GM03348 (cell line): ENCODE data around the gene TRDN.
"Not testable (repeated sequence)": the region's sequence is repeated elsewhere in the genome, so short reads cannot be mapped to it uniquely, and the experiment has no call there.

Experiments
- DNase-seq: peaks from one replicate; pipeline ENCODE4 v3.0.0; 2012; ENCODE audit warnings: low spot score

The TRDN gene

GRCh38 chr6:123404975-123405374, 231.8 kb downstream of the TRDN start:
- DNase-seq: no peak

DNA sequence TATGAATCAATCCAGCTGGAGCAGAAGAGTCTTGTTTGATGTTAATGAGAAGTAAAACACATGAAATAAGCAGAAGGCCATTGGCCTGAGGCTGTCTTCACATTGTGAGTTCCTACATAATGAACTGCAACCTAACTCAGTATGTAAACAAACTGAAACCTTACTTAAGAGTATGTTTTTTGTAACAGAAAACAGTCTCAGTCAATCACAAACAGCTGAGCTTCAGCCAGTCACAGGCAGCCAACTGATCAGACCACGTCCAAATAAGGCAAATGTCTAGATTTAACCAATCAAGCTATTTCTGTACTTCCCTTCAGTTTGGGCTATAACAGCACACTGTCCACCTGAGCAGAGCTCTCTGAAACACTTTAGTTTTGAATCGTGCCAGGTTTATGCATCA, 234.7 kb downstream of the TRDN start:
- DNase-seq: no peak

DNA sequence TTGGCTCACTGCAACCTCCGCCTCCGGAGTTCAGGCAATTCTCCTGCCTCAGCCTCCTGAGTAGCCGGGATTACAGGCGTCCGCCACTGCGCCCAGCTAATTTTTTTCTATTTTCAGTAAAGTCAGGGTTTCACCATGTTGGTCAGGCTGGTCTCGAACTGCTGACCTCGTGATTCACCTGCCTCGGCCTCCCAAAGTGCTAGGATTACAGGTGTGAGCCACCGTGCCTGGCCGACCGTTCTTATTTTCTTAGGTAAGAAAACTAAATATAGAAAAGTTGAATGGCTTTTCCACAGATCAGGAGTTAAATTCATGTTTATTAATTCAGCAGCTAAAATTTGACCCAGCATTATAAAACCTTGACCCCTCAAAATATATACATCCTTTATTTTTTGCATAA, 238.7 kb downstream of the TRDN start:
- no peak for DNase-seq

- DNase-seq: peak; percentile 3
These were observed 243.4 kb downstream of the TRDN start for GRCh38 chr6:123393331-123393730.

DNA sequence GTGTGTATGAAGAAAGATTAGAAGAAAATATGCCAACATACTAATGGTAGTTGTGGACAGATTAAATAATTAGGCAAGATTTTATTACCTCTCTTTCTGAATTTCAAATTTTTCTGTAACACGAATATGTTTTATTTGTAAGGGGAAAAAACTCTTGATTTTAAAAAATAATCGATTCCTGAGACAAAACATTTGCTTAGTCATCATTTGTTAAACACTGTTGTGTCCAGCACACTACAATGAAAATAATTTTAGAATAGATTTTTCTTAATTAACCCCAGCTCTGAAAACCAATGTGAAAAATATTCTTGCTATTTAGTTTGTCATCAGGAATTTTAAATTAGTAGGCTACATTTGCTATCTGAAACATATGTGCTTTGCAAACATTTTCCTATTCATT, 253.0 kb downstream of the TRDN start:
- no peak for DNase-seq

- peak; percentile 7 for DNase-seq
These were observed 256.5 kb downstream of the TRDN start for GRCh38 chr6:123380257-123380656.

GRCh38 chr6:123372737-123373136, 264.0 kb downstream of the TRDN start:
- no peak for DNase-seq

GRCh38 chr6:123363912-123364311, 272.8 kb downstream of the TRDN start:
- no peak for DNase-seq

DNA sequence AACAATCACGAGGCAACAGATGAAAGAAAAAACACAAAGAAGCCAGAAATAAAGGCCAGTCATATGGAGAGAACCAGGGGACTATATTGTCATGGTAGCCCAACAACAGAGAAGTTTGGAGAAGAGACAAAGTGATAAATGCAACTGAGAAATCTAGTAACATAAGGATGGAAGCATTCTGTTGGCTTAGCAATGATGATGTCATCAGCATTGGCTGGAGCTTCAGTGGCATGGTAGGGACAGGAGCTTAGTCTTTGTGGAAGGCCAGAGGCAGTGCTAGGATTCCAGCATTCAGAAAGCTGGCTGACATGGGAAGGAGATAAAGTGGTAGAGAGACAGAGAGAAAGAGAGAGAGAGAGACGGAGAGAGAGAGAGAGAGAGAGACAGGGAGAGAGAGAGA, 276.4 kb downstream of the TRDN start:
- DNase-seq: no peak

- no peak for DNase-seq
These were observed 284.0 kb downstream of the TRDN start for GRCh38 chr6:123352705-123353104.

- DNase-seq: no peak
These were observed 284.5 kb downstream of the TRDN start for GRCh38 chr6:123352279-123352678.

GRCh38 chr6:123343836-123344235, 292.9 kb downstream of the TRDN start:
- no peak for DNase-seq

DNA sequence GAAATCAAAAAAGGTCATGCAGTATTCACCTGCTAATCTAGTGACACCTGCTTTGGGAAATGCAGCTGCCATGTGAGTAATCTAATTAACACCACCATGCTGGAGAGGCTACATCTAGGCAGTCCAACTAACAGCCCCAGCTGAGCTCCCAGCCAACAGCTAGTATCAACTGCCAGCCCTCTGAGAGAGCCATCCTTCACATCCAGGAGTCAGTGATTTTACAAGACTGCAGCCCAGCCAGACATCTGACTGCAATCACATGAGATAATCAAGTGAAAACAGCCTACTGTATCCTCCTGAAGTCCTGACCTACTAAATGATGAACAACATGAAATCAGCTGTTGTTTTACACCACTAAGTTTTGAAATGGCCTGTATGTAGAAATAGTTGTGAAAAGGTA, 298.4 kb downstream of the TRDN start:
- DNase-seq: no peak

GRCh38 chr6:123333000-123333756, 303.6 kb downstream of the TRDN start:
- DNase-seq: no peak

DNA sequence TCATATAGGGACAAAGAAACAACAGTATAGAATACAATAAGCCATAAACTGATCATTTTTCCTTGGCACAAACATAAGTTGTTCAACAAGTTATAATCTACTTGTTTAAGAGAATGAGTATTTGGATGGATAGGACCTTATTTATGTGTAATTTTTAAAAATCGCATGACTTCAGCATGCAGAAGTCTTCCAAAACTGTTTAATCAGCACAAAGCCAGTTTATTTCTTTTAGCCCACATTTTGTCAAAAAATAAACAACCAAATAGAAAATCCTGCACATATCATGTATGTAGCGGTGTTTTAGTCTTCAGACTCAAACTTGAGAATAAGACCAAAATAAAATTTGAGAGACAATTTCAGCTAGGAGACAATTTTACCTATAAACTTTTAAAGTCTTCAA, 304.7 kb downstream of the TRDN start:
- DNase-seq: no peak

GRCh38 chr6:123329337-123329736, 307.4 kb downstream of the TRDN start:
- no peak for DNase-seq

DNA sequence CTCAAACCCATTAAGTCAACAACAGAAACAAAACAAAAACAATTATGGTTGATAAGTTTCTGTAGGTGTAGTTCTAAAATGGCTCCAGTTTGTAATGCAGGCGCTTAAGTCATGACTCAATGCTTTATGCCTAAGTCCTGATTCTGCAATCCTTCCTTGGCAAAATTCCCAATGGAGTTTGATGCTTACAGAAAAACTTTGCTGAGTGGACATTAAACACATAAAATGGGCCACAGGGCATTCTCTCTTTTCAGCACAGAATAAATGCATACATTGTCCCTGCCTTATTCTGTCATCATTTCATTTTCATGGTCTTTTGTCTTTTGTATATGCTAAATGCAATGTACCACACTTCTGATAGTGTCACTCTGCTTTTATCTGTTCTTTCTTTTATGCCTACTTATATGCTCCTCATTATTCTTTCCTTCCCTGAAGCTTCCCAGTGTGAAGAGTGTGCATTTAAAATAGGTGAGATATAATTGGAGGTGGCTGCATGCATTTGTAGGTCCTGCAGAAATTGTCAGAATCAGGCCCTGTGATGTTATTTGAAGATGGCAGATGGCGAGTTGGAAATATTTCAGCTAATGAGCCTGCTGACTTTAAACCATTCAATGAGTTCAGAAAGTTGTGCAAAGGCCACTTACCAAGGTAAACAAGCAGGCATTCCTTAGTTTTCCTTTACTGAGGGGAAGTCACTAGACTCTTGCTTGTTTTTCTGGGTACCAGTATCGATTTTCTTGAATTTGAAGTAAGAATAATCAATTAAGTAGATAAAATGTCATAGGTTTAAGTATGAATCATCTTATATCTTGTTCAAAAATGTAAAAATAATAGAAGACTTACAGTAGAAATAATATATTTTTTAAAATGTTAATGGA, 313.1 kb downstream of the TRDN start:
- no peak for DNase-seq

- DNase-seq: no peak
These were observed 315.7 kb downstream of the TRDN start for GRCh38 chr6:123321020-123321419.

DNA sequence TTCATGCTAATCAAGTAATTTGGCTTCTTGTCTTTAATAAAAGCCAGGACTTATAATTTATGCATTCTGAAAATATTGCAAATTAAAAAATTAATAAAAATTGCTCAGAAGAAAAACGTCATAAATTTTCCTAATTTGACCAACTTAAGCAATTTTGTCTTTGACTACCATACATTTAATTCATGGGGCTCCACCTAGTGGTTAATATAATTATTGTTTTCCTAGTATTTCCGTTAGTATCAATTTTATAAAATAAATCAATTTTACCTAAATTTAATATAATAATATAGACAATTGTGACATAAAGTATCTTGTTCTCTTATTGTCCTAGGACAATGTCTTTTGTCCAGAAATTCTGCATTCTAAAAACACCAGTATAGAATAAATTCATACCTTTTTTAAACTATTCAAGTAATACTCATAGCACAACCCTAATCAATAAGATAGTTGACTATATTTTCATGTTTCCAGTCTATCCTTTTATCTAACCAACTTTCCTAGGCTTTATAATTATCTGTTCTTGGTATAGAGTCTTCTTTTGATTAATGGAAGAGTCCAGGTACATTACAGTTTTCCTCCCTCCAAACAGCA, 319.9 kb downstream of the TRDN start:
- DNase-seq: peak; percentile 7

DNA sequence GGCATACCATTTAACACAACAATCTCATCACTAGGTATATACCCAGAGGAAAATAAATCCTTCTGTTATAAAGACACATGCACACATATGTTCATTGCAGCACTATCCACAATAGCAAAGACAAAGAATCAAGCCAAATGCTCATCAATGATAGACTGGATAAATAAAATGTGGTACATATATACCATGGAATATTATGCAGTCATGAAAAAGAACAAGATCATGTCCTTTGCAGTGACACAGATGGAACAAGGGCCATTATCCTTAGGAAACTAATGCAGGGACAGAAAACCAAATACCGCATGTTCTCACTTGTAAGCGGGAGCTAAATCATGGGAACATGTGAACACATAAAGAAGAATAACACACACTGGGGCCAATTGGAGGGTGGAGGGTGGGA, 322.3 kb downstream of the TRDN start:
- not testable (repeated sequence) for DNase-seq

GRCh38 chr6:123309130-123309529, 327.6 kb downstream of the TRDN start:
- DNase-seq: no peak

- no peak for DNase-seq
These were observed 330.4 kb downstream of the TRDN start for GRCh38 chr6:123306334-123306733.

GRCh38 chr6:123295672-123296071, 341.1 kb downstream of the TRDN start:
- DNase-seq: no peak
